ENCODE data around the gene FRMD1.

DNA sequence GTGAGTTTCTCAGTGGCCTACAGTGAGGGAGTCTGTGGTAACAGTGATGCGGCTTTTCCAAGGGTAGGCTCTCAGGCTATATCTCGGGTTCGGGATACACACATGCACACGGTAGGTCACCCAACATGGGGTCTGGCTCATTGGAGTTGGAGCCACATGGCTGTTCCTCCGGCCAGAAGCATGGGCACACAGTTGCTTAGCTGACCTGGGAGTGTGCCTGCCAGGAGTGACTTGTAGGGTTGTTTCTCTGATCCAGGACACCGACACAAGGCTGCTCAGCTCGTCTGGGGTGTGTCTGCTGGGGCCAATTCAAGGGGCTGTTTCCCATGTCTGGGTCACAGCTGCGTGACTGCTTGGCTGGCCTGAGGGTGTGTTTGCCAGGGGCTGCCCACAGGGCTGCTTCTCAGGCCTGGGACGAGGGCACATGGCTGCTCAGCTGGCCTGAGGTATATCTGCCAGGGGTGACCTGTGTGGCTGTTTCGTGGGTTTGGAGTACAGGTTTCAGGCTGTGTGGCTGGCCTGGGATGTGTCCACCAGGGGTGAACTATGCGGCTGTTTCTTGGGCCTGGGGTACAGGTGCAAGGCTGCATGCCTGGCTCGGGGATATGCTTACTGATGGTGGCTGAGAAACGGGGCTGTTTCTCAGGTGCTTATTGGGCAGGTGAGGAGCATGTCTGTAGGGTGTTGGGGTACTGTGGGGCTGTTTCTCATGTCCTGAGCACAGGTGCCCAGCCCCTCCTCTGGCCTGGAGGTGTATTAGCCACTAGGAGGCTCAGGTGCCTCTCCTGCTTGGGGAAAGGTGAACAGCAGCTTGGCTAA lies 66.4 kb downstream of the FRMD1 start:
- TF ChIP-seq, protein P1, sequence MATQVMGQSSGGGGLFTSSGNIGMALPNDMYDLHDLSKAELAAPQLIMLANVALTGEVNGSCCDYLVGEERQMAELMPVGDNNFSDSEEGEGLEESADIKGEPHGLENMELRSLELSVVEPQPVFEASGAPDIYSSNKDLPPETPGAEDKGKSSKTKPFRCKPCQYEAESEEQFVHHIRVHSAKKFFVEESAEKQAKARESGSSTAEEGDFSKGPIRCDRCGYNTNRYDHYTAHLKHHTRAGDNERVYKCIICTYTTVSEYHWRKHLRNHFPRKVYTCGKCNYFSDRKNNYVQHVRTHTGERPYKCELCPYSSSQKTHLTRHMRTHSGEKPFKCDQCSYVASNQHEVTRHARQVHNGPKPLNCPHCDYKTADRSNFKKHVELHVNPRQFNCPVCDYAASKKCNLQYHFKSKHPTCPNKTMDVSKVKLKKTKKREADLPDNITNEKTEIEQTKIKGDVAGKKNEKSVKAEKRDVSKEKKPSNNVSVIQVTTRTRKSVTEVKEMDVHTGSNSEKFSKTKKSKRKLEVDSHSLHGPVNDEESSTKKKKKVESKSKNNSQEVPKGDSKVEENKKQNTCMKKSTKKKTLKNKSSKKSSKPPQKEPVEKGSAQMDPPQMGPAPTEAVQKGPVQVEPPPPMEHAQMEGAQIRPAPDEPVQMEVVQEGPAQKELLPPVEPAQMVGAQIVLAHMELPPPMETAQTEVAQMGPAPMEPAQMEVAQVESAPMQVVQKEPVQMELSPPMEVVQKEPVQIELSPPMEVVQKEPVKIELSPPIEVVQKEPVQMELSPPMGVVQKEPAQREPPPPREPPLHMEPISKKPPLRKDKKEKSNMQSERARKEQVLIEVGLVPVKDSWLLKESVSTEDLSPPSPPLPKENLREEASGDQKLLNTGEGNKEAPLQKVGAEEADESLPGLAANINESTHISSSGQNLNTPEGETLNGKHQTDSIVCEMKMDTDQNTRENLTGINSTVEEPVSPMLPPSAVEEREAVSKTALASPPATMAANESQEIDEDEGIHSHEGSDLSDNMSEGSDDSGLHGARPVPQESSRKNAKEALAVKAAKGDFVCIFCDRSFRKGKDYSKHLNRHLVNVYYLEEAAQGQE (IDR thresholded peaks at IDR 0.05; ENCODE audit: low read depth): no peak
- TF ChIP-seq, protein P2, sequence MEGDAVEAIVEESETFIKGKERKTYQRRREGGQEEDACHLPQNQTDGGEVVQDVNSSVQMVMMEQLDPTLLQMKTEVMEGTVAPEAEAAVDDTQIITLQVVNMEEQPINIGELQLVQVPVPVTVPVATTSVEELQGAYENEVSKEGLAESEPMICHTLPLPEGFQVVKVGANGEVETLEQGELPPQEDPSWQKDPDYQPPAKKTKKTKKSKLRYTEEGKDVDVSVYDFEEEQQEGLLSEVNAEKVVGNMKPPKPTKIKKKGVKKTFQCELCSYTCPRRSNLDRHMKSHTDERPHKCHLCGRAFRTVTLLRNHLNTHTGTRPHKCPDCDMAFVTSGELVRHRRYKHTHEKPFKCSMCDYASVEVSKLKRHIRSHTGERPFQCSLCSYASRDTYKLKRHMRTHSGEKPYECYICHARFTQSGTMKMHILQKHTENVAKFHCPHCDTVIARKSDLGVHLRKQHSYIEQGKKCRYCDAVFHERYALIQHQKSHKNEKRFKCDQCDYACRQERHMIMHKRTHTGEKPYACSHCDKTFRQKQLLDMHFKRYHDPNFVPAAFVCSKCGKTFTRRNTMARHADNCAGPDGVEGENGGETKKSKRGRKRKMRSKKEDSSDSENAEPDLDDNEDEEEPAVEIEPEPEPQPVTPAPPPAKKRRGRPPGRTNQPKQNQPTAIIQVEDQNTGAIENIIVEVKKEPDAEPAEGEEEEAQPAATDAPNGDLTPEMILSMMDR (IDR thresholded peaks at IDR 0.05 in 2 of 3, conservative IDR thresholded peaks at IDR 0.05 in 1 of 3; ENCODE audit: borderline replicate concordance in 1 of 3, insufficient read depth in 1 of 3, low read depth in 2 of 3, low read length in 2 of 3): no peak
- TF ChIP-seq SP1 (IDR thresholded peaks at IDR 0.05; ENCODE audit: low read depth): no peak
- TF ChIP-seq RAD21 (IDR thresholded peaks at IDR 0.05; ENCODE audit: low read depth): no peak
- TF ChIP-seq TCF7L2 (IDR thresholded peaks at IDR 0.05; ENCODE audit: borderline replicate concordance, extremely low read depth, insufficient read depth, insufficient read length): no peak
- no peak for TF ChIP-seq SIN3A (IDR thresholded peaks at IDR 0.05; ENCODE audit: low read depth)
- no peak for TF ChIP-seq EZH2phosphoT487 (IDR thresholded peaks at IDR 0.05; ENCODE audit: borderline replicate concordance)
- no peak for TF ChIP-seq POLR2A (IDR thresholded peaks at IDR 0.05; ENCODE audit: borderline replicate concordance, extremely low read depth, insufficient read depth, insufficient read length)
- TF ChIP-seq ELF1 (IDR thresholded peaks at IDR 0.05; ENCODE audit: borderline replicate concordance, low read depth): no peak
- TF ChIP-seq ZFX (IDR thresholded peaks at IDR 0.05): no peak
- TF ChIP-seq, protein P3, sequence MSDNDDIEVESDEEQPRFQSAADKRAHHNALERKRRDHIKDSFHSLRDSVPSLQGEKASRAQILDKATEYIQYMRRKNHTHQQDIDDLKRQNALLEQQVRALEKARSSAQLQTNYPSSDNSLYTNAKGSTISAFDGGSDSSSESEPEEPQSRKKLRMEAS (IDR thresholded peaks at IDR 0.05): no peak
- TF ChIP-seq EGR1 (IDR thresholded peaks at IDR 0.05; ENCODE audit: low read depth): no peak
- TF ChIP-seq CEBPB (IDR thresholded peaks at IDR 0.05; ENCODE audit: low read depth): no peak

Measured in HCT116 (cell line).